ENCODE results near the gene SGCE. TPM values are rescaled to one million over a fixed set of nuclear protein-coding genes. Genes with fewer than 3 reads are reported as not detected.
A peak's percentile ranks its signal among the peaks of the same experiment; 100 is the strongest.

Gene SGCE
- total and polyA plus RNA-seq, 10 of the 15 experiments (the other 5 are each of a cell fraction or from before 2014, with no cell fraction given): 30.5 to 80.1 (median 49.2) TPM

DNA sequence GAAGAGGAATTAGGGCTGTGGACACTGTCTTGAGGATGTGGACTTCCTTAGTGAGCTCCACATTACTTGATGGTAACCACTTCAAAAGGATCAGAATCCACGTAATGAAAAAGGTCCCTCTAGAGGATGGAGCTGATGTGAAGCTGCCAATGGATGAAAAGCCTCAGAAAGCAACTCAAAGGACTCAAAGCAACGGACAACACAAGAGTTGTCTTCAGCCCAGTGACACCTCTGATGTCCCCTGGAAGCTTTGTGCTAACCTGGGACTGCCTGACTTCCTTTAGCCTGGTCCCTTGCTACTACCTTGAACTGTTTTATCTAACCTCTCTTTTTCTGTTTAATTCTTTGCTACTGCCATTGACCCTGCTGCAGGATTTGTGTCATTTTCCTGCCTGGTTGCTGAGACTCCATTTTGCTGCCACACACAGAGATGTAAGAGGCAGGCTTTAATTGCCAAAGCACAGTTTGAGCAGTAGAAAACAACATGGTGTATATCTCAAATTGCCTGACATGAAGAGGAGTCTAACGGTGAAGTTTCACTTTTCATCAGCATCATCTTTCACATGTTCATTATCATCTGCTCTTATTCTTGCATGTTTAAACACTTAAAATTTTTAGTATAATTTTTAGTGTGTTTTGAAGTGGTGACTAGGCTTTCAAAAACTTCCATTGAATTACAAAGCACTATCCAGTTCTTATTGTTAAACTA lies 11.1 kb upstream of the SGCE start:
- Histone ChIP-seq H3K9ac (ENCODE audit: control insufficient read depth, insufficient read depth, low read length) (no peak overlapping the region), H3K9me3 (replicated peaks; ENCODE audit: control insufficient read depth, insufficient read depth, low read length) (no peaks in the 10 kb centered on the region; the same call in 2 of the 3 replicates), H3K79me2 (ENCODE audit: control insufficient read depth, insufficient read depth, low read length) (no peaks in the 10 kb centered on the region), H3K27me3 (replicated peaks in 1 of 2; ENCODE audit: control insufficient read depth in 2 of 2, insufficient read depth in 2 of 2, low read length in 1 of 2) (no peaks in the 10 kb centered on the region), H2AFZ (ENCODE audit: control insufficient read depth, low read depth, low read length) (peak overlapping the region; percentile 63), H3K4me2 (ENCODE audit: control insufficient read depth, insufficient read depth) (peak overlapping the region; percentile 51), H4K20me1 (ENCODE audit: control insufficient read depth, insufficient read depth) (no peaks in the 10 kb centered on the region), H3K4me3 (no peak overlapping the region), H3K36me3 (ENCODE audit: control insufficient read depth in 2 of 2, insufficient read depth in 2 of 2, low read length in 1 of 2) (no peaks in the 10 kb centered on the region), H3K4me1 (ENCODE audit: control insufficient read depth, insufficient read depth, low read length) (no peaks in the 10 kb centered on the region), H3K27ac (ENCODE audit: control insufficient read depth, insufficient read depth) (no peak overlapping the region)
- intact Hi-C loops (cut with micrococcal nuclease; ENCODE audit: unreplicated experiment): no loop called here
- no TSS peak for BruUV-seq (replicated peaks)
- TF ChIP-seq YY1 (IDR thresholded peaks at IDR 0.05; ENCODE audit: low read depth, low read length) (0 out of 2 replicates have a peak, but pooled peaks have one; percentile 34), SRF (IDR thresholded peaks at IDR 0.05; ENCODE audit: low read depth in 2 of 2, low read length in 2 of 2) (no peak), RUNX3 (IDR thresholded peaks at IDR 0.05; ENCODE audit: low read length) (0 out of 2 replicates have a peak, but pooled peaks have one; percentile 21), JUNB (IDR thresholded peaks at IDR 0.05) (peak; percentile 47; the same call in 1 of the 2 replicates)
- ChIA-PET SMC1A (ENCODE audit: uncharacterized antibody, unreplicated experiment) (interaction anchor here (0.7 kb wide), 1 partner anchor 217 kb away, joined by 3 read pairs; no protein-coding TSS in a partner anchor), RAD21 (ENCODE audit: unreplicated experiment) (no interaction called here), CTCF (interaction anchor here (1.1 kb wide), 1 partner anchor 845 kb away, joined by 3 read pairs; no protein-coding TSS in a partner anchor), POLR2A (no interaction called here)
- ATAC-seq (peak; percentile 70), DNase-seq (ENCODE audit: low read depth, low spot score) (no peak), FAIRE-seq (peak; percentile 35)
- 56% methylated on average over 3 of the region's 3 CpGs for WGBS (ENCODE audit: insufficient coverage, insufficient replicate concordance, low lambda C conversion rate, missing lambda C conversion rate)
- in situ Hi-C loops (cut with MboI): no loop called here

DNA sequence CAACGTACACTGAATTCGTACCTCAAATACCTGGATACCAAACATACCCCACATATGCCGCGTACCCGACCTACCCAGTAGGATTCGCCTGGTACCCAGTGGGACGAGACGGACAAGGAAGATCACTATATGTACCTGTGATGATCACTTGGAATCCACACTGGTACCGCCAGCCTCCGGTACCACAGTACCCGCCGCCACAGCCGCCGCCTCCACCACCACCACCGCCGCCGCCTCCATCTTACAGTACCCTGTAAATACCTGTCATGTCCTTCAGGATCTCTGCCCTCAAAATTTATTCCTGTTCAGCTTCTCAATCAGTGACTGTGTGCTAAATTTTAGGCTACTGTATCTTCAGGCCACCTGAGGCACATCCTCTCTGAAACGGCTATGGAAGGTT lies 9.5 kb upstream of the SGCE start:
- Histone ChIP-seq H3K27me3 (replicated peaks in 1 of 2; ENCODE audit: control insufficient read depth in 2 of 2, insufficient read depth in 2 of 2, low read length in 1 of 2) (no peaks in the 10 kb centered on the region), H3K4me1 (ENCODE audit: control insufficient read depth, insufficient read depth, low read length) (no peaks in the 10 kb centered on the region), H3K36me3 (ENCODE audit: control insufficient read depth in 2 of 2, insufficient read depth in 2 of 2, low read length in 1 of 2) (no peaks in the 10 kb centered on the region), H3K4me3 (no peak overlapping the region), H4K20me1 (ENCODE audit: control insufficient read depth, insufficient read depth) (no peaks in the 10 kb centered on the region), H3K9me3 (replicated peaks; ENCODE audit: control insufficient read depth, insufficient read depth, low read length) (no peaks in the 10 kb centered on the region; the same call in 2 of the 3 replicates), H3K9ac (ENCODE audit: control insufficient read depth, insufficient read depth, low read length) (no peak overlapping the region), H3K79me2 (ENCODE audit: control insufficient read depth, insufficient read depth, low read length) (no peaks in the 10 kb centered on the region), H3K27ac (ENCODE audit: control insufficient read depth, insufficient read depth) (no peak overlapping the region), H3K4me2 (ENCODE audit: control insufficient read depth, insufficient read depth) (no peak overlapping the region), H2AFZ (ENCODE audit: control insufficient read depth, low read depth, low read length) (no peak overlapping the region)
- in situ Hi-C loops (cut with MboI): no loop called here
- POLR2A ChIA-PET: no interaction called here
- SMC1A ChIA-PET (ENCODE audit: uncharacterized antibody, unreplicated experiment): no interaction called here
- FAIRE-seq (no peak), DNase-seq (ENCODE audit: low read depth, low spot score) (no peak), ATAC-seq (no peak)
- intact Hi-C loops (cut with micrococcal nuclease; ENCODE audit: unreplicated experiment): no loop called here
- CTCF ChIA-PET: no interaction called here
- no peak for TF ChIP-seq RB1 (IDR thresholded peaks at IDR 0.05; ENCODE audit: borderline replicate concordance)
- TF ChIP-seq BRCA1 (IDR thresholded peaks at IDR 0.05; ENCODE audit: low read depth, low read length): no peak
- no peak for TF ChIP-seq SMC3 (IDR thresholded peaks at IDR 0.05; ENCODE audit: borderline replicate concordance, low read length)
- TF ChIP-seq, protein P1, sequence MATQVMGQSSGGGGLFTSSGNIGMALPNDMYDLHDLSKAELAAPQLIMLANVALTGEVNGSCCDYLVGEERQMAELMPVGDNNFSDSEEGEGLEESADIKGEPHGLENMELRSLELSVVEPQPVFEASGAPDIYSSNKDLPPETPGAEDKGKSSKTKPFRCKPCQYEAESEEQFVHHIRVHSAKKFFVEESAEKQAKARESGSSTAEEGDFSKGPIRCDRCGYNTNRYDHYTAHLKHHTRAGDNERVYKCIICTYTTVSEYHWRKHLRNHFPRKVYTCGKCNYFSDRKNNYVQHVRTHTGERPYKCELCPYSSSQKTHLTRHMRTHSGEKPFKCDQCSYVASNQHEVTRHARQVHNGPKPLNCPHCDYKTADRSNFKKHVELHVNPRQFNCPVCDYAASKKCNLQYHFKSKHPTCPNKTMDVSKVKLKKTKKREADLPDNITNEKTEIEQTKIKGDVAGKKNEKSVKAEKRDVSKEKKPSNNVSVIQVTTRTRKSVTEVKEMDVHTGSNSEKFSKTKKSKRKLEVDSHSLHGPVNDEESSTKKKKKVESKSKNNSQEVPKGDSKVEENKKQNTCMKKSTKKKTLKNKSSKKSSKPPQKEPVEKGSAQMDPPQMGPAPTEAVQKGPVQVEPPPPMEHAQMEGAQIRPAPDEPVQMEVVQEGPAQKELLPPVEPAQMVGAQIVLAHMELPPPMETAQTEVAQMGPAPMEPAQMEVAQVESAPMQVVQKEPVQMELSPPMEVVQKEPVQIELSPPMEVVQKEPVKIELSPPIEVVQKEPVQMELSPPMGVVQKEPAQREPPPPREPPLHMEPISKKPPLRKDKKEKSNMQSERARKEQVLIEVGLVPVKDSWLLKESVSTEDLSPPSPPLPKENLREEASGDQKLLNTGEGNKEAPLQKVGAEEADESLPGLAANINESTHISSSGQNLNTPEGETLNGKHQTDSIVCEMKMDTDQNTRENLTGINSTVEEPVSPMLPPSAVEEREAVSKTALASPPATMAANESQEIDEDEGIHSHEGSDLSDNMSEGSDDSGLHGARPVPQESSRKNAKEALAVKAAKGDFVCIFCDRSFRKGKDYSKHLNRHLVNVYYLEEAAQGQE (IDR thresholded peaks at IDR 0.05; ENCODE audit: low read depth, low read length): no peak
- TF ChIP-seq, protein P2, sequence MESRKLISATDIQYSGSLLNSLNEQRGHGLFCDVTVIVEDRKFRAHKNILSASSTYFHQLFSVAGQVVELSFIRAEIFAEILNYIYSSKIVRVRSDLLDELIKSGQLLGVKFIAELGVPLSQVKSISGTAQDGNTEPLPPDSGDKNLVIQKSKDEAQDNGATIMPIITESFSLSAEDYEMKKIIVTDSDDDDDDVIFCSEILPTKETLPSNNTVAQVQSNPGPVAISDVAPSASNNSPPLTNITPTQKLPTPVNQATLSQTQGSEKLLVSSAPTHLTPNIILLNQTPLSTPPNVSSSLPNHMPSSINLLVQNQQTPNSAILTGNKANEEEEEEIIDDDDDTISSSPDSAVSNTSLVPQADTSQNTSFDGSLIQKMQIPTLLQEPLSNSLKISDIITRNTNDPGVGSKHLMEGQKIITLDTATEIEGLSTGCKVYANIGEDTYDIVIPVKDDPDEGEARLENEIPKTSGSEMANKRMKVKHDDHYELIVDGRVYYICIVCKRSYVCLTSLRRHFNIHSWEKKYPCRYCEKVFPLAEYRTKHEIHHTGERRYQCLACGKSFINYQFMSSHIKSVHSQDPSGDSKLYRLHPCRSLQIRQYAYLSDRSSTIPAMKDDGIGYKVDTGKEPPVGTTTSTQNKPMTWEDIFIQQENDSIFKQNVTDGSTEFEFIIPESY (IDR thresholded peaks at IDR 0.05): no peak
- TF ChIP-seq, protein P3, sequence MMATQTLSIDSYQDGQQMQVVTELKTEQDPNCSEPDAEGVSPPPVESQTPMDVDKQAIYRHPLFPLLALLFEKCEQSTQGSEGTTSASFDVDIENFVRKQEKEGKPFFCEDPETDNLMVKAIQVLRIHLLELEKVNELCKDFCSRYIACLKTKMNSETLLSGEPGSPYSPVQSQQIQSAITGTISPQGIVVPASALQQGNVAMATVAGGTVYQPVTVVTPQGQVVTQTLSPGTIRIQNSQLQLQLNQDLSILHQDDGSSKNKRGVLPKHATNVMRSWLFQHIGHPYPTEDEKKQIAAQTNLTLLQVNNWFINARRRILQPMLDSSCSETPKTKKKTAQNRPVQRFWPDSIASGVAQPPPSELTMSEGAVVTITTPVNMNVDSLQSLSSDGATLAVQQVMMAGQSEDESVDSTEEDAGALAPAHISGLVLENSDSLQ (IDR thresholded peaks at IDR 0.05): no peak
- 90% methylated on average over 11 of the region's 18 CpGs for WGBS (ENCODE audit: insufficient coverage, insufficient replicate concordance, low lambda C conversion rate, missing lambda C conversion rate)
- RAD21 ChIA-PET (ENCODE audit: unreplicated experiment): no interaction called here
- BruUV-seq (replicated peaks): no TSS peak

Data from GM12878 (cell line).